ENCODE data around the gene MYH2. TPM values are rescaled to one million over a fixed set of nuclear protein-coding genes. Genes with fewer than 3 reads are reported as not detected.

MYH2 gene
- total and polyA plus RNA-seq, 2 experiments from 2014 or later = 0.59 to 0.65 TPM

GRCh38 chr17:10558049-10558448 lies 8.6 kb upstream of the MYH2 start:
- H3K4me2 ChIP-seq (ENCODE audit: unreplicated experiment) = no peak overlapping the region
- no peak overlapping the region for H3K27ac ChIP-seq

GRCh38 chr17:10557422-10557821 lies 8.0 kb upstream of the MYH2 start:
- no peak for TF ChIP-seq EZH2phosphoT487 (IDR thresholded peaks at IDR 0.05; ENCODE audit: insufficient read depth, low read depth)
- TF ChIP-seq EZH2 (IDR thresholded peaks at IDR 0.05; ENCODE audit: insufficient read depth, poor library complexity, severe bottlenecking) = no peak
- Histone ChIP-seq H4K20me1 (ENCODE audit: insufficient read depth) (no peaks in the 10 kb centered on the region), H3K4me3 (peak overlapping the region; percentile 2; the same call in 1 of the 2 replicates), H3K9me3 (ENCODE audit: low read depth) (no peaks in the 10 kb centered on the region), H3K9ac (no peak overlapping the region), H3K4me2 (ENCODE audit: unreplicated experiment) (peak overlapping the region; percentile 44), H3K36me3 (ENCODE audit: low read depth) (no peaks in the 10 kb centered on the region), H3F3A (ENCODE audit: insufficient read depth) (peaks cover 4% of the 10 kb centered on the region; the same call in 1 of the 2 replicates), H2AFZ (no peak overlapping the region), H3K4me1 (ENCODE audit: insufficient read depth) (peaks cover 22% of the 10 kb centered on the region), H3K27ac (peak overlapping the region; percentile 23; the same call in 1 of the 2 replicates), H3K9me2 (ENCODE audit: insufficient read depth) (no peaks in the 10 kb centered on the region), H3K27me3 (replicated peaks; ENCODE audit: insufficient read depth) (no peaks in the 10 kb centered on the region), H3K79me2 (ENCODE audit: insufficient read depth) (no peaks in the 10 kb centered on the region)
- DNase-seq = peak; percentile 47
- in situ Hi-C loops (cut with MboI) = no loop called here
- 7% methylated on average over 1 of the region's 1 CpG for WGBS, 2 experiments (ENCODE audit: low coverage in 1 of 2, low lambda C conversion rate in 2 of 2, missing lambda C conversion rate in 2 of 2)

More at GRCh38 chr17:10558049-10558448, 8.6 kb upstream of the MYH2 start:
- no peaks in the 10 kb centered on the region for H4K20me1 ChIP-seq (ENCODE audit: insufficient read depth)
- H3K27me3 ChIP-seq (replicated peaks; ENCODE audit: insufficient read depth) = no peaks in the 10 kb centered on the region
- no peaks in the 10 kb centered on the region for H3K36me3 ChIP-seq (ENCODE audit: low read depth)
- no peaks in the 10 kb centered on the region for H3K79me2 ChIP-seq (ENCODE audit: insufficient read depth)
- H3K4me1 ChIP-seq (ENCODE audit: insufficient read depth) = peaks cover 22% of the 10 kb centered on the region
- H3K9ac ChIP-seq = no peak overlapping the region
- H2AFZ ChIP-seq = no peak overlapping the region
- no peak for DNase-seq
- H3F3A ChIP-seq (ENCODE audit: insufficient read depth) = peaks cover 4% of the 10 kb centered on the region; the same call in 1 of the 2 replicates
- WGBS, 2 experiments (ENCODE audit: low coverage in 1 of 2, low lambda C conversion rate in 2 of 2, missing lambda C conversion rate in 2 of 2) = 57 to 59% methylated on average over 6 of the region's 6 CpGs
- H3K9me2 ChIP-seq (ENCODE audit: insufficient read depth) = no peaks in the 10 kb centered on the region
- no peaks in the 10 kb centered on the region for H3K9me3 ChIP-seq (ENCODE audit: low read depth)
- in situ Hi-C loops (cut with MboI) = no loop called here
- TF ChIP-seq EZH2phosphoT487 (IDR thresholded peaks at IDR 0.05; ENCODE audit: insufficient read depth, low read depth) = no peak
- no peak overlapping the region for H3K4me3 ChIP-seq

GRCh38 chr17:10556301-10557005 lies 7.0 kb upstream of the MYH2 start:
- peak overlapping the region; percentile 23; the same call in 1 of the 2 replicates for H3K27ac ChIP-seq

GRCh38 chr17:10550014-10550413 lies 556 bp upstream of the MYH2 start:
- H4K20me1 ChIP-seq (ENCODE audit: insufficient read depth) = no peaks in the 10 kb centered on the region
- H3K4me3 ChIP-seq = no peak overlapping the region
- no peaks in the 10 kb centered on the region for H3K36me3 ChIP-seq (ENCODE audit: low read depth)
- H3K4me1 ChIP-seq (ENCODE audit: insufficient read depth) = no peaks in the 10 kb centered on the region
- in situ Hi-C loops (cut with MboI) = no loop called here
- no peaks in the 10 kb centered on the region for H3K9me3 ChIP-seq (ENCODE audit: low read depth)
- DNase-seq = no peak
- H3K4me2 ChIP-seq (ENCODE audit: unreplicated experiment) = no peak overlapping the region
- TF ChIP-seq EZH2 (IDR thresholded peaks at IDR 0.05; ENCODE audit: insufficient read depth, poor library complexity, severe bottlenecking) = no peak
- TF ChIP-seq EZH2phosphoT487 (IDR thresholded peaks at IDR 0.05; ENCODE audit: insufficient read depth, low read depth) = no peak
- H3K27me3 ChIP-seq (replicated peaks; ENCODE audit: insufficient read depth) = no peaks in the 10 kb centered on the region
- H3K9me2 ChIP-seq (ENCODE audit: insufficient read depth) = no peaks in the 10 kb centered on the region
- no peaks in the 10 kb centered on the region for H3F3A ChIP-seq (ENCODE audit: insufficient read depth)
- no peak overlapping the region for H3K27ac ChIP-seq
- H2AFZ ChIP-seq = no peak overlapping the region
- WGBS, 2 experiments (ENCODE audit: low coverage in 1 of 2, low lambda C conversion rate in 2 of 2, missing lambda C conversion rate in 2 of 2) = 43 to 49% methylated on average over 4 of the region's 4 CpGs
- H3K9ac ChIP-seq = no peak overlapping the region
- no peaks in the 10 kb centered on the region for H3K79me2 ChIP-seq (ENCODE audit: insufficient read depth)

More at GRCh38 chr17:10556301-10557005, 7.0 kb upstream of the MYH2 start:
- no peaks in the 10 kb centered on the region for H3K27me3 ChIP-seq (replicated peaks; ENCODE audit: insufficient read depth)
- in situ Hi-C loops (cut with MboI) = no loop called here
- no peak overlapping the region for H3K4me3 ChIP-seq
- H3K4me1 ChIP-seq (ENCODE audit: insufficient read depth) = peaks cover 22% of the 10 kb centered on the region
- H3K9me2 ChIP-seq (ENCODE audit: insufficient read depth) = no peaks in the 10 kb centered on the region
- TF ChIP-seq EZH2 (IDR thresholded peaks at IDR 0.05; ENCODE audit: insufficient read depth, poor library complexity, severe bottlenecking) (no peak), EZH2phosphoT487 (IDR thresholded peaks at IDR 0.05; ENCODE audit: insufficient read depth, low read depth) (no peak)
- peak overlapping the region; percentile 38 for H3K4me2 ChIP-seq (ENCODE audit: unreplicated experiment)
- H4K20me1 ChIP-seq (ENCODE audit: insufficient read depth) = no peaks in the 10 kb centered on the region
- H3F3A ChIP-seq (ENCODE audit: insufficient read depth) = peaks cover 4% of the 10 kb centered on the region; the same call in 1 of the 2 replicates
- H3K9ac ChIP-seq = no peak overlapping the region
- H3K36me3 ChIP-seq (ENCODE audit: low read depth) = no peaks in the 10 kb centered on the region
- H3K79me2 ChIP-seq (ENCODE audit: insufficient read depth) = no peaks in the 10 kb centered on the region
- peak overlapping the region; percentile 43; the same call in 1 of the 2 replicates for H2AFZ ChIP-seq
- peak; percentile 46 for DNase-seq
- no peaks in the 10 kb centered on the region for H3K9me3 ChIP-seq (ENCODE audit: low read depth)
- 3 to 4% methylated on average over 5 of the region's 5 CpGs for WGBS, 2 experiments (ENCODE audit: low coverage in 1 of 2, low lambda C conversion rate in 2 of 2, missing lambda C conversion rate in 2 of 2)

Data from GM23248 (cell line).